Psoas muscle (tissue), 8 donors: ENCODE data around the gene RPUSD2. TPM values are rescaled to one million over a fixed set of nuclear protein-coding genes. Genes with fewer than 3 reads are reported as not detected.

Source experiments
- ATAC-seq, 4 donors: fragments of 200-7000 bp; cut with Tn5 transposase; one replicate each; pipeline ENCODE4 v1.9.1; 2020; ENCODE audit warnings: moderate library complexity in 3 of 4, mild to moderate bottlenecking in 2 of 4
- DNase-seq, 2 donors: peaks; one replicate each; pipeline ENCODE4 v3.0.0-alpha.2; 2020
- H3K27ac ChIP-seq: fragments of 200-600 bp; one replicate; pipeline ENCODE4 v1.8.0; 2022
- H3K27me3 ChIP-seq, 3 donors: fragments of 200-600 bp in 1 of 3; one replicate each; pipeline versions ENCODE4 v1.6.1 to v1.8.0; 2013 to 2022; ENCODE audit warnings: low read length in 2 of 3, mild to moderate bottlenecking in 2 of 3, moderate library complexity in 1 of 3; ENCODE audit not compliant: insufficient read depth in 3 of 3
- H3K36me3 ChIP-seq, 2 donors: fragments of 200-600 bp in 1 of 2; one replicate each; pipeline versions ENCODE4 v1.6.1 to v1.8.0; 2013 to 2022; ENCODE audit warnings: low read depth in 1 of 2, mild to moderate bottlenecking in 1 of 2, moderate library complexity in 1 of 2; ENCODE audit not compliant: insufficient read depth in 1 of 2
- H3K4me1 ChIP-seq: fragments of 200-600 bp; one replicate; pipeline ENCODE4 v1.8.0; 2022
- H3K4me3 ChIP-seq: fragments of 200-600 bp; one replicate; pipeline ENCODE4 v1.8.0; 2022; ENCODE audit warnings: mild to moderate bottlenecking
- H3K9me3 ChIP-seq: fragments of 200-600 bp; one replicate; pipeline ENCODE4 v1.8.0; 2022
- WGBS, 3 donors: extraction: QIAGEN DNeasy Blood & Tissue Kit; methylation state at CpG; one replicate each; pipeline versions ENCODE4 v1.1.6 to v1.1.7; 2013; 5-methylcytosine and 5-hydroxymethylcytosine counted together
- intact Hi-C, 2 donors: fragments of 100-400 bp; cut with DNase I; formaldehyde crosslinking; loops; one replicate each; pipeline versions ENCODE4 v1.11.0 to v1.14.2; 2022
- polyA plus RNA-seq, 3 donors: library from polyadenylated mRNA; stranded (reverse); fragments of 200-250 nt; gene quantifications; one replicate each; pipeline ENCODE4 v1.2.3, GENCODE V29; 2013
- total RNA-seq, 4 donors: library from RNA; stranded (reverse); fragmentation: NEBNext Ultra II Directional in 2 of 4; extraction: Animal tissue kit (Norgen Biotek cat#: 25700) in 2 of 4; gene quantifications; one replicate each; pipeline versions ENCODE4 v1.2.1 to v1.2.4, GENCODE V29; 2021 to 2023
- TF ChIP-seq, protein P1 (sequence below): fragments of 200-600 bp; IDR thresholded peaks from one replicate; pipeline ENCODE4 v1.8.0; 2022; ENCODE audit warnings: antibody characterized with exemption
- donor health status: healthy with polysubstance abuse.
- donor health status: DM: no; HTN: no; CAD: no; lungs with moderate emphysema.
- donor health status: Bipolar disorder and iron deficiency.
- donor health status: healthy.
- donor health status: DM: yes; HTN: yes; CAD: no.
- donor health status: DM: no; HTN: no; CAD: no.
- donor health status: DM: no; HTN: no; CAD: no.
- donor health status: DM: yes; HTN: yes; CAD: no.

RPUSD2 gene
- total and polyA plus RNA-seq, 7 donors = 8.7 to 12.5 (median 10.3) TPM

DNA sequence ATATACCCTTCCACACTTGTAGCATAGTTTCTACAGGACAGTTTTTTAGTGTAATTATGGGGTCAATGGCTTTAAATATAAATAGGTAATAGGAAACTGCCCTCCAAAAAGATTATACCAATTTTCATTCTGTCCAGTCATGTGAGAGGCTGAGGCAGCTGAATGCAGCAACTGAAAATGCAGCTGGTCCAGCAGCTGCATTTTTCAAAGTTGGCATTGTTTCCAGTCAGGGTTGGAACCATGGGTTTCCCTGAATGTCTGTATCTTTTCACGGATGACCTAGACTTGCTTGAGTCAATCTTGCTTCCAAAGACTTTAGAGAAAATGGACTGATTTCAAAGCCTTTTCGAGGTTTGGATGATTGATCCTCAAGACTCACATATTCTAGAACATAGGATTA is 15.1 kb downstream of the RPUSD2 start:
- no peaks in the 10 kb centered on the region for H3K4me1 ChIP-seq
- ATAC-seq (no peak), DNase-seq (no peak)
- H3K4me3 ChIP-seq = no peak overlapping the region
- H3K27me3 ChIP-seq = no peaks in the 10 kb centered on the region
- intact Hi-C loops = loop anchor here in 1 of 2 donors (10.0 kb wide), 1 partner anchor 201 kb away; no protein-coding TSS in a partner anchor
- no peaks in the 10 kb centered on the region for H3K36me3 ChIP-seq
- no peak overlapping the region for H3K27ac ChIP-seq
- 18 to 44% (median 19%) methylated on average over 2 of the region's 2 CpGs for WGBS, 3 donors
- TF ChIP-seq, protein P1, sequence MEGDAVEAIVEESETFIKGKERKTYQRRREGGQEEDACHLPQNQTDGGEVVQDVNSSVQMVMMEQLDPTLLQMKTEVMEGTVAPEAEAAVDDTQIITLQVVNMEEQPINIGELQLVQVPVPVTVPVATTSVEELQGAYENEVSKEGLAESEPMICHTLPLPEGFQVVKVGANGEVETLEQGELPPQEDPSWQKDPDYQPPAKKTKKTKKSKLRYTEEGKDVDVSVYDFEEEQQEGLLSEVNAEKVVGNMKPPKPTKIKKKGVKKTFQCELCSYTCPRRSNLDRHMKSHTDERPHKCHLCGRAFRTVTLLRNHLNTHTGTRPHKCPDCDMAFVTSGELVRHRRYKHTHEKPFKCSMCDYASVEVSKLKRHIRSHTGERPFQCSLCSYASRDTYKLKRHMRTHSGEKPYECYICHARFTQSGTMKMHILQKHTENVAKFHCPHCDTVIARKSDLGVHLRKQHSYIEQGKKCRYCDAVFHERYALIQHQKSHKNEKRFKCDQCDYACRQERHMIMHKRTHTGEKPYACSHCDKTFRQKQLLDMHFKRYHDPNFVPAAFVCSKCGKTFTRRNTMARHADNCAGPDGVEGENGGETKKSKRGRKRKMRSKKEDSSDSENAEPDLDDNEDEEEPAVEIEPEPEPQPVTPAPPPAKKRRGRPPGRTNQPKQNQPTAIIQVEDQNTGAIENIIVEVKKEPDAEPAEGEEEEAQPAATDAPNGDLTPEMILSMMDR = no peak
- H3K9me3 ChIP-seq = no peaks in the 10 kb centered on the region

DNA sequence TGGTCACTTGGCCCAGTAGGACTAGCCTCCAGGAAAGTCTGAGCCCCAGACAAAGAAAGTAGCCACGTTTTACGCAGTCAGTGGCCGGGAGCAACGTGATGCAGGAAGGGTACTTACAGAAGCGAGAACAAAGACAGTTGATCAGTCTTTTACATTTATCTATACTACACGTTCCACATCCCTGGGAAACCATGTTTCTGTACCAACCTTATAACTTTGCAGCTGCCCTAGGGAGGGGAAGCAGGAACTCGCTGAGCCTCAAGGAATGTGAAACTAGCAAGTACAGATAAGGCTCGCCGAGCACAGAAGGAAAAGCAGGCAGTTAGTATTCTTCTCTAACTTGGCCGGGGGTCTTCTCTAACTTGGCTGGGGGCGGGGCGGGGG is 21.6 kb downstream of the RPUSD2 start:
- DNase-seq (no peak), ATAC-seq (no peak)
- no peaks in the 10 kb centered on the region for H3K9me3 ChIP-seq
- 64 to 73% (median 67%) methylated on average over 12 of the region's 12 CpGs for WGBS, 3 donors
- TF ChIP-seq, protein P1 = no peak
- H3K4me1 ChIP-seq = no peaks in the 10 kb centered on the region
- H3K36me3 ChIP-seq = no peaks in the 10 kb centered on the region
- intact Hi-C loops = loop anchor here (5.0 to 10.0 kb wide), 2 partner anchors 66 to 302 kb away; partner anchors contain the start of gene VPS18 (in 1 of the 2)
- no peaks in the 10 kb centered on the region for H3K27me3 ChIP-seq
- H3K27ac ChIP-seq = no peak overlapping the region
- no peak overlapping the region for H3K4me3 ChIP-seq

GRCh38 chr15:40591389-40591788 is 22.3 kb downstream of the RPUSD2 start:
- peaks cover 0 to 4% (median 0%) of the 10 kb centered on the region in 3 donors for H3K27me3 ChIP-seq
- H3K36me3 ChIP-seq = no peaks in the 10 kb centered on the region
- H3K27ac ChIP-seq = no peak overlapping the region
- 77 to 82% (median 79%) methylated on average over 8 of the region's 8 CpGs for WGBS, 3 donors
- intact Hi-C loops = loop anchor here (5.0 to 10.0 kb wide), 2 partner anchors 67 to 301 kb away; partner anchors contain the start of gene VPS18 (in 1 of the 2)
- H3K4me1 ChIP-seq = no peaks in the 10 kb centered on the region
- H3K9me3 ChIP-seq = no peaks in the 10 kb centered on the region
- TF ChIP-seq, protein P1 = no peak
- DNase-seq (no peak), ATAC-seq (no peak)
- no peak overlapping the region for H3K4me3 ChIP-seq

DNA sequence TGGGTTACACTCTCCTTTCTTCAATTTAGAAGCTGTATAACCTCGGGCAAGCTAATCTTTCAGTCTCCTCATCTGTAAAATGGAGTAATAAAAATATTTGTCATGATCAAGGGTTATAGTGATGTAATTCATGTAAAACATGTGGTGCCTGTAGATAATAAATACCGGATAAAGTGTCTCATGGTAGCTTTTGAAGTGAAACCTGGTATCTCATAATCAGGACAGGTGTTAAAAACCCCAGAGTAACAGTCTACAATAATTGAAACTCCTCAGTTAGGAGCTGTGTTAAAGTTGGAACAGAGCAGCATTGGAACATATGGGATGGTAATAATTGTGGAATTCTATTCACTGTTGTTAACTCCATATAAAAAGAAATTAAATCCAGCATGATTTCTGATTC is 24.1 kb downstream of the RPUSD2 start:
- TF ChIP-seq, protein P1 = no peak
- H3K27me3 ChIP-seq = peaks cover 0 to 4% (median 0%) of the 10 kb centered on the region in 3 donors
- no peaks in the 10 kb centered on the region for H3K9me3 ChIP-seq
- no peak for DNase-seq
- no peak overlapping the region for H3K27ac ChIP-seq
- ATAC-seq = peak in 1 of 4 donors; percentile 10
- intact Hi-C loops = loop anchor here (5.0 to 10.0 kb wide), 2 partner anchors 68 to 299 kb away; partner anchors contain the start of gene VPS18 (in 1 of the 2)
- H3K4me1 ChIP-seq = no peaks in the 10 kb centered on the region
- peak overlapping the region; percentile 73 for H3K4me3 ChIP-seq
- H3K36me3 ChIP-seq = no peaks in the 10 kb centered on the region
- WGBS, 3 donors = 54 to 63% (median 60%) methylated on average over 2 of the region's 2 CpGs
